Measurements from ENCODE around the gene LRRC7. TPM values are rescaled to one million over a fixed set of nuclear protein-coding genes. Genes with fewer than 3 reads are reported as not detected.

The LRRC7 gene
- total and polyA plus RNA-seq, 5 donors from 2014 or later = 0.07 to 0.15 (median 0.15) TPM; not detected in 2

DNA sequence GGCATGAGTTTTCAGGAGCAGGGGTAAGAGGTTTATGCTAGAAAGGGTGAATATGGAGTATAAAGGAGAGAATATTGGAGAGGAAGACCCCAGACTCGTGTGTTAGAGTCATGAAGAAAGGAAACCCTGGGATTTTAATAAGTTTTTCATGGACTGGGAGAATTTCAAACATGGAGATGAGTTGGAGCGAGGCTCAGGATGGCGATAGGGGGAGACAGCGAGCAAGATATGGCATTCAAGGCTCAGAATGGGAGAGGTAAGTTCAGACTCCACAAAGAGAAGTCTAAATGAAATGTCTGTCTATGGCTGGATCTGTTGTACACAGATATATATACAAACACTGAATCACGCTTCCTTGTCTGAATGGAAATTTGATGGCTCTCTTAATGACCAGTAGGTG is 545.1 kb downstream of the LRRC7 start:
- no peak for DNase-seq
- H3K27ac Mint-ChIP-seq = no peak overlapping the region
- Histone ChIP-seq H3K9me3 (ENCODE audit: control insufficient read depth in 2 of 2, low read length in 2 of 2) (no peaks in the 10 kb centered on the region), H3K27ac (ENCODE audit: insufficient read depth, low read length, poor library complexity, severe bottlenecking) (no peak overlapping the region), H3K4me3 (ENCODE audit: low read depth, low read length) (no peak overlapping the region), H3K4me1 (ENCODE audit: control insufficient read depth, insufficient read depth, low read length, poor library complexity, severe bottlenecking) (no peaks in the 10 kb centered on the region), H3K27me3 (ENCODE audit: control insufficient read depth, insufficient read depth, low read length) (no peaks in the 10 kb centered on the region), H3K36me3 (ENCODE audit: control insufficient read depth, insufficient read depth, low read length) (no peaks in the 10 kb centered on the region)
- no peaks in the 10 kb centered on the region for H3K4me1 Mint-ChIP-seq
- H3K36me3 Mint-ChIP-seq = no peaks in the 10 kb centered on the region
- no peak for ATAC-seq (ENCODE audit: low read depth in 2 of 2)
- no peak overlapping the region for H3K4me3 Mint-ChIP-seq
- no peaks in the 10 kb centered on the region for H3K9me3 Mint-ChIP-seq
- peaks cover 4% of the 10 kb centered on the region for H3K27me3 Mint-ChIP-seq

DNA sequence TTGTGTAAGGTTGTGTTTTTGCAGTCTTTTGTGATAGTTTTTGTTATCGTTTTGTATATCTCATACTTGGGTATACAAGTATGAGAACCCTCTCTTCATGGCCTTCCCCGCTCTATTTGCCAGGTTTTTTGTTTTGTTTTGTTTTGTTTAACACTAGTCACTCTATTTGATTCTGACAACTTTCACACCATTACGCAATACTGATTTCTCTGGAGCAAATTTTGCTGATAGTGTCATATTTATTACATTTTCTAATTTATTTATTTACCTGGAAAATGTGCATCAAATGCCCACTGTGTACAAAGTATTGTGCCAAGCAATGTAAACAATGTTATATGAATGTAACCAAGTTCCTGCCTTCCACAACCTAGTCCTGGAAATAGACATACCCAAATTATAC is 547.6 kb downstream of the LRRC7 start:
- H3K4me1 Mint-ChIP-seq = no peaks in the 10 kb centered on the region
- no peak overlapping the region for H3K27ac Mint-ChIP-seq
- peaks cover 4% of the 10 kb centered on the region for H3K27me3 Mint-ChIP-seq
- H3K36me3 ChIP-seq (ENCODE audit: control insufficient read depth, insufficient read depth, low read length) = no peaks in the 10 kb centered on the region
- H3K9me3 Mint-ChIP-seq = no peaks in the 10 kb centered on the region
- H3K27me3 ChIP-seq (ENCODE audit: control insufficient read depth, insufficient read depth, low read length) = peaks cover 2% of the 10 kb centered on the region
- H3K4me1 ChIP-seq (ENCODE audit: control insufficient read depth, insufficient read depth, low read length, poor library complexity, severe bottlenecking) = no peaks in the 10 kb centered on the region
- H3K36me3 Mint-ChIP-seq = no peaks in the 10 kb centered on the region
- H3K4me3 ChIP-seq (ENCODE audit: low read depth, low read length) = no peak overlapping the region
- ATAC-seq (ENCODE audit: low read depth in 2 of 2) (no peak), DNase-seq (no peak)
- H3K4me3 Mint-ChIP-seq = no peak overlapping the region
- H3K9me3 ChIP-seq (ENCODE audit: control insufficient read depth in 2 of 2, low read length in 2 of 2) = no peaks in the 10 kb centered on the region
- H3K27ac ChIP-seq (ENCODE audit: insufficient read depth, low read length, poor library complexity, severe bottlenecking) = no peak overlapping the region

GRCh38 chr1:70117046-70117445 is 549.3 kb downstream of the LRRC7 start:
- H3K4me1 Mint-ChIP-seq = no peaks in the 10 kb centered on the region
- H3K27me3 Mint-ChIP-seq = peaks cover 4% of the 10 kb centered on the region
- DNase-seq (no peak), ATAC-seq (ENCODE audit: low read depth in 2 of 2) (no peak)
- no peaks in the 10 kb centered on the region for H3K36me3 ChIP-seq (ENCODE audit: control insufficient read depth, insufficient read depth, low read length)
- H3K27ac ChIP-seq (ENCODE audit: insufficient read depth, low read length, poor library complexity, severe bottlenecking) = no peak overlapping the region
- no peaks in the 10 kb centered on the region for H3K36me3 Mint-ChIP-seq
- no peaks in the 10 kb centered on the region for H3K9me3 ChIP-seq (ENCODE audit: control insufficient read depth in 2 of 2, low read length in 2 of 2)
- H3K4me3 Mint-ChIP-seq = no peak overlapping the region
- no peaks in the 10 kb centered on the region for H3K9me3 Mint-ChIP-seq
- H3K4me1 ChIP-seq (ENCODE audit: control insufficient read depth, insufficient read depth, low read length, poor library complexity, severe bottlenecking) = no peaks in the 10 kb centered on the region
- no peak overlapping the region for H3K4me3 ChIP-seq (ENCODE audit: low read depth, low read length)
- H3K27ac Mint-ChIP-seq = no peak overlapping the region
- H3K27me3 ChIP-seq (ENCODE audit: control insufficient read depth, insufficient read depth, low read length) = peaks cover 2% of the 10 kb centered on the region

GRCh38 chr1:70134148-70134547 is 566.4 kb downstream of the LRRC7 start:
- H3K36me3 ChIP-seq (ENCODE audit: control insufficient read depth, insufficient read depth, low read length) = no peaks in the 10 kb centered on the region
- Mint-ChIP-seq H3K4me1 (peaks cover 0 to 2% (median 0%) of the 10 kb centered on the region in 4 donors), H3K4me3 (no peak overlapping the region), H3K27me3 (peaks cover 22% of the 10 kb centered on the region), H3K9me3 (no peaks in the 10 kb centered on the region), H3K27ac (no peak overlapping the region), H3K36me3 (no peaks in the 10 kb centered on the region)
- no peak overlapping the region for H3K4me3 ChIP-seq (ENCODE audit: low read depth, low read length)
- H3K9me3 ChIP-seq (ENCODE audit: control insufficient read depth in 2 of 2, low read length in 2 of 2) = no peaks in the 10 kb centered on the region
- no peak overlapping the region for H3K27ac ChIP-seq (ENCODE audit: insufficient read depth, low read length, poor library complexity, severe bottlenecking)
- H3K27me3 ChIP-seq (ENCODE audit: control insufficient read depth, insufficient read depth, low read length) = no peaks in the 10 kb centered on the region
- no peak for ATAC-seq (ENCODE audit: low read depth in 2 of 2)
- DNase-seq = no peak
- H3K4me1 ChIP-seq (ENCODE audit: control insufficient read depth, insufficient read depth, low read length, poor library complexity, severe bottlenecking) = no peaks in the 10 kb centered on the region

- no peak for ATAC-seq (ENCODE audit: low read depth in 2 of 2)
- no peak overlapping the region for H3K4me3 Mint-ChIP-seq
Observed at GRCh38 chr1:70140343-70140742, 572.6 kb downstream of the LRRC7 start.

DNA sequence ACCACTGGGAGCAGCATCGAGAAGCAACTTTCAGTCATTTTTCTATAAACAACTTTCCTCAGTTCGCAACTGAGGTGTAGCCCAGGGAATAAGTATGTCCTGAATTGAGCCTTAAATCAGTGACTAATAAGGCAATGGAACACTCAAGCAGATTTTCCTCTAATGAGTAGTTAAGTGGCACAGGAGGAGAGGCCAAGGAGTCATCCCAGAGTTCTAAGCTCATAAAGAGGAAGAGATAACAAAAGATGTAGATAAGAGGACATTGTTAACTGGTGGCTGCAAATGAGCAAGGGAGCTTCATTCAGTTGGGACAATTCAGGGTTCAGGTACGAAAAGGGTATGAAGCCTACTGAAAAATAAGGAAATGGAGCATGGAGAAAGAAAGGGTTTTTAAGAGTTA is 573.2 kb downstream of the LRRC7 start:
- Histone ChIP-seq H3K9me3 (ENCODE audit: control insufficient read depth in 2 of 2, low read length in 2 of 2) (no peaks in the 10 kb centered on the region), H3K4me3 (ENCODE audit: low read depth, low read length) (no peak overlapping the region), H3K27ac (ENCODE audit: insufficient read depth, low read length, poor library complexity, severe bottlenecking) (no peak overlapping the region), H3K27me3 (ENCODE audit: control insufficient read depth, insufficient read depth, low read length) (no peaks in the 10 kb centered on the region), H3K4me1 (ENCODE audit: control insufficient read depth, insufficient read depth, low read length, poor library complexity, severe bottlenecking) (no peaks in the 10 kb centered on the region), H3K36me3 (ENCODE audit: control insufficient read depth, insufficient read depth, low read length) (peaks cover 14% of the 10 kb centered on the region)
- H3K27me3 Mint-ChIP-seq = no peaks in the 10 kb centered on the region
- H3K4me3 Mint-ChIP-seq = no peak overlapping the region
- no peaks in the 10 kb centered on the region for H3K4me1 Mint-ChIP-seq
- no peaks in the 10 kb centered on the region for H3K36me3 Mint-ChIP-seq
- peak overlapping the region in 1 of 3 donors; percentile 12 for H3K27ac Mint-ChIP-seq
- DNase-seq = no peak
- no peaks in the 10 kb centered on the region for H3K9me3 Mint-ChIP-seq
- no peak for ATAC-seq (ENCODE audit: low read depth in 2 of 2)

More at GRCh38 chr1:70140343-70140742, 572.6 kb downstream of the LRRC7 start:
- no peaks in the 10 kb centered on the region for H3K36me3 Mint-ChIP-seq
- Histone ChIP-seq H3K36me3 (ENCODE audit: control insufficient read depth, insufficient read depth, low read length) (peaks cover 10% of the 10 kb centered on the region), H3K27ac (ENCODE audit: insufficient read depth, low read length, poor library complexity, severe bottlenecking) (no peak overlapping the region), H3K4me1 (ENCODE audit: control insufficient read depth, insufficient read depth, low read length, poor library complexity, severe bottlenecking) (no peaks in the 10 kb centered on the region), H3K9me3 (ENCODE audit: control insufficient read depth in 2 of 2, low read length in 2 of 2) (no peaks in the 10 kb centered on the region), H3K27me3 (ENCODE audit: control insufficient read depth, insufficient read depth, low read length) (no peaks in the 10 kb centered on the region), H3K4me3 (ENCODE audit: low read depth, low read length) (no peak overlapping the region)
- H3K4me1 Mint-ChIP-seq = no peaks in the 10 kb centered on the region
- no peaks in the 10 kb centered on the region for H3K9me3 Mint-ChIP-seq
- DNase-seq = no peak
- no peak overlapping the region for H3K27ac Mint-ChIP-seq
- H3K27me3 Mint-ChIP-seq = peaks cover 1% of the 10 kb centered on the region

- Histone ChIP-seq H3K27ac (ENCODE audit: insufficient read depth, low read length, poor library complexity, severe bottlenecking) (no peak overlapping the region), H3K36me3 (ENCODE audit: control insufficient read depth, insufficient read depth, low read length) (peaks cover 19% of the 10 kb centered on the region), H3K27me3 (ENCODE audit: control insufficient read depth, insufficient read depth, low read length) (no peaks in the 10 kb centered on the region), H3K9me3 (ENCODE audit: control insufficient read depth in 2 of 2, low read length in 2 of 2) (no peaks in the 10 kb centered on the region), H3K4me1 (ENCODE audit: control insufficient read depth, insufficient read depth, low read length, poor library complexity, severe bottlenecking) (no peaks in the 10 kb centered on the region), H3K4me3 (ENCODE audit: low read depth, low read length) (no peak overlapping the region)
- Mint-ChIP-seq H3K27me3 (no peaks in the 10 kb centered on the region), H3K4me3 (no peak overlapping the region), H3K4me1 (no peaks in the 10 kb centered on the region), H3K27ac (no peak overlapping the region), H3K36me3 (no peaks in the 10 kb centered on the region), H3K9me3 (no peaks in the 10 kb centered on the region)
- no peak for DNase-seq
- ATAC-seq (ENCODE audit: low read depth in 2 of 2) = no peak
Observed at GRCh38 chr1:70142075-70142474, 574.4 kb downstream of the LRRC7 start.

GRCh38 chr1:70143048-70143659 is 575.4 kb downstream of the LRRC7 start:
- no peaks in the 10 kb centered on the region for H3K9me3 Mint-ChIP-seq

More at GRCh38 chr1:70143048-70143659, 575.4 kb downstream of the LRRC7 start:
- no peaks in the 10 kb centered on the region for H3K27me3 Mint-ChIP-seq
- H3K27ac ChIP-seq (ENCODE audit: insufficient read depth, low read length, poor library complexity, severe bottlenecking) = no peak overlapping the region
- no peaks in the 10 kb centered on the region for H3K4me1 Mint-ChIP-seq
- H3K27ac Mint-ChIP-seq = no peak overlapping the region
- no peak for ATAC-seq (ENCODE audit: low read depth in 2 of 2)
- no peak for DNase-seq
- peaks cover 6% of the 10 kb centered on the region for H3K36me3 Mint-ChIP-seq
- no peaks in the 10 kb centered on the region for H3K9me3 ChIP-seq (ENCODE audit: control insufficient read depth in 2 of 2, low read length in 2 of 2)
- no peaks in the 10 kb centered on the region for H3K27me3 ChIP-seq (ENCODE audit: control insufficient read depth, insufficient read depth, low read length)
- H3K4me3 ChIP-seq (ENCODE audit: low read depth, low read length) = no peak overlapping the region
- no peak overlapping the region for H3K4me3 Mint-ChIP-seq
- H3K36me3 ChIP-seq (ENCODE audit: control insufficient read depth, insufficient read depth, low read length) = peaks cover 24% of the 10 kb centered on the region
- H3K4me1 ChIP-seq (ENCODE audit: control insufficient read depth, insufficient read depth, low read length, poor library complexity, severe bottlenecking) = no peaks in the 10 kb centered on the region

Data from CD4-positive, CD25-positive, alpha-beta regulatory T cell (primary cell).